Right lobe of liver (tissue), 4 donors: Measurements from ENCODE around the gene TMEM107.

Experiments used
- POLR2A ChIP-seq: fragments of 450-650 bp; IDR thresholded peaks from one replicate; pipeline ENCODE4 v1.6.1; 2017; ENCODE audit warnings: antibody characterized with exemption, mild to moderate bottlenecking
- TF ChIP-seq, protein P1 (sequence below), 4 donors: fragments of 200-600 bp in 3 of 4; fragments of 450-650 bp in 1 of 4; IDR thresholded peaks; one replicate each; pipeline versions ENCODE4 v1.5.1 to v1.8.0; 2016 to 2022; ENCODE audit warnings: antibody characterized with exemption in 4 of 4, mild to moderate bottlenecking in 2 of 4
- donor health status: DM: no; HTN: no; CAD: no.
- donor health status: DM: no; HTN: no; CAD: no.
- donor health status: DM: no; HTN: yes; CAD: no.

DNA sequence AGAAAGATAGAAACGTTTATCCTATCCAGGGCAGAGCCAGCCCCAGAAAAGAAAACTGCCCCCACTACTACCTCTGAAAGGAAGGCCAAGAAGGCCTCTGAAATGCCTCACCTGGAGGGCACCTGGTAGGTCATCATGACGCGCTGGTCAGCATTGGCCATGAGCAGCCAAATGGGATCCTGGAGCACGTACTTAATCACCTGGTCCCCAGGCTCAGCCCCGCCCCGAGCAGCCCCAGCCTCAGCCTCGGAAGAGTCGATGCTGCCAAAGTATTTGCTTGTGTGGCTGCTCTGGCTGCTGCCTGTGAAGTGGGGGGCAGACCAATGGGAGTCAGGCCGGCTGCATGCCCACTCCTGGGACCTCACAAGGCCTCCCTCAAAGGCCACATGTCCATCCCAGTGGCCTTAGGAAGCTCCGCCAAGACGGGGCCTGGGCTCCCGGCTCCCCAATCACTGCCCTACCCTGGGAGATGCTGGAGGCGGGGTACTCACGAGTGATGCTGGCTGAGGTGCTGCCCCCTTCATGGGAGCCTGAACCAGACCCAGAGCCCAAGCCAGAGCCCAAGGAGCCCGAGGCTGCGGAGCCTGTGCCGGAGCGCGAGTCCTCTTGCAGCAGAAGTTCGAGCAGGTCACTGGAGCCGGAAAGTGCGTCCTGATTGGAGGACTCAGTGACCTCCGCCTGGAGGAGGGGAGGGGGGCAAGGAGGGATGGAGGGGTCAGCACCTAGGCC lies 33.9 kb downstream of the TMEM107 start:
- TF ChIP-seq POLR2A, result no peak
- TF ChIP-seq, protein P1, sequence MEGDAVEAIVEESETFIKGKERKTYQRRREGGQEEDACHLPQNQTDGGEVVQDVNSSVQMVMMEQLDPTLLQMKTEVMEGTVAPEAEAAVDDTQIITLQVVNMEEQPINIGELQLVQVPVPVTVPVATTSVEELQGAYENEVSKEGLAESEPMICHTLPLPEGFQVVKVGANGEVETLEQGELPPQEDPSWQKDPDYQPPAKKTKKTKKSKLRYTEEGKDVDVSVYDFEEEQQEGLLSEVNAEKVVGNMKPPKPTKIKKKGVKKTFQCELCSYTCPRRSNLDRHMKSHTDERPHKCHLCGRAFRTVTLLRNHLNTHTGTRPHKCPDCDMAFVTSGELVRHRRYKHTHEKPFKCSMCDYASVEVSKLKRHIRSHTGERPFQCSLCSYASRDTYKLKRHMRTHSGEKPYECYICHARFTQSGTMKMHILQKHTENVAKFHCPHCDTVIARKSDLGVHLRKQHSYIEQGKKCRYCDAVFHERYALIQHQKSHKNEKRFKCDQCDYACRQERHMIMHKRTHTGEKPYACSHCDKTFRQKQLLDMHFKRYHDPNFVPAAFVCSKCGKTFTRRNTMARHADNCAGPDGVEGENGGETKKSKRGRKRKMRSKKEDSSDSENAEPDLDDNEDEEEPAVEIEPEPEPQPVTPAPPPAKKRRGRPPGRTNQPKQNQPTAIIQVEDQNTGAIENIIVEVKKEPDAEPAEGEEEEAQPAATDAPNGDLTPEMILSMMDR (IDR thresholded peaks at IDR 0.05), result no peak
